Sigmoid colon (tissue), 4 donors: Measurements from ENCODE around the gene ARHGEF38.

Experiments used
- CTCF ChIP-seq, 4 experiments: fragments of 450-650 bp in 3 of 4; fragments of 200-600 bp in 1 of 4; IDR thresholded peaks; one replicate each; pipeline ENCODE4 v1.5.1; 2016 to 2019; ENCODE audit warnings: antibody characterized with exemption in 4 of 4, mild to moderate bottlenecking in 3 of 4, moderate library complexity in 2 of 4
- EP300 ChIP-seq, 4 donors: sonication (generic); formaldehyde crosslinking; IDR thresholded peaks; one replicate each; pipeline ENCODE4 v1.6.1; 2017; ENCODE audit warnings: antibody characterized with exemption in 4 of 4
- POLR2A ChIP-seq, 2 donors: fragments of 450-650 bp; IDR thresholded peaks; one replicate each; pipeline ENCODE4 v1.6.1; 2016; ENCODE audit warnings: antibody characterized with exemption in 2 of 2, mild to moderate bottlenecking in 2 of 2, moderate library complexity in 2 of 2

- TF ChIP-seq CTCF (IDR thresholded peaks at IDR 0.05): no peak
- no peak for TF ChIP-seq EP300 (IDR thresholded peaks at IDR 0.05)
- TF ChIP-seq POLR2A (IDR thresholded peaks at IDR 0.05): no peak
Observed at GRCh38 chr4:105572296-105572695, 19.9 kb downstream of the ARHGEF38 start.
